GM18951 (cell line): Measurements from ENCODE around the gene DNAJC25.
"Not testable (repeated sequence)": the region's sequence is repeated elsewhere in the genome, so short reads cannot be mapped to it uniquely, and the experiment has no call there.

Experiments used
- POLR2A ChIP-seq: IDR thresholded peaks from 4 replicates; pipeline ENCODE4 v1.6.1; 2011; ENCODE audit warnings: mild to moderate bottlenecking; ENCODE audit not compliant: insufficient read length, insufficient read depth; ENCODE audit errors: extremely low read depth
- in situ Hi-C: fragments of 300-500 bp; cut with MboI; formaldehyde crosslinking; loops from one replicate; pipeline ENCODE4 v1.12.0; 2022; ENCODE audit warnings: low sequenced_read_pairs, mixed read lengths, inconsistent platforms; ENCODE audit not compliant: unreplicated experiment

DNAJC25 gene

GRCh38 chr9:111610149-111610548, 21.0 kb upstream of the DNAJC25 start:
- in situ Hi-C loops: no loop called here
- no peak for TF ChIP-seq POLR2A

GRCh38 chr9:111610845-111611244, 20.3 kb upstream of the DNAJC25 start:
- TF ChIP-seq POLR2A: no peak
- in situ Hi-C loops: no loop called here

- no peak for TF ChIP-seq POLR2A
Measured at GRCh38 chr9:111613436-111614040, 17.6 kb upstream of the DNAJC25 start.

GRCh38 chr9:111615928-111616327, 15.2 kb upstream of the DNAJC25 start:
- in situ Hi-C loops: no loop called here
- TF ChIP-seq POLR2A: no peak

More at GRCh38 chr9:111613436-111614040, 17.6 kb upstream of the DNAJC25 start:
- in situ Hi-C loops: no loop called here

- in situ Hi-C loops: not testable (repeated sequence)
Measured at GRCh38 chr9:111617349-111617748, 13.8 kb upstream of the DNAJC25 start.

- in situ Hi-C loops: no loop called here
- no peak for TF ChIP-seq POLR2A
Measured at GRCh38 chr9:111621895-111622480, 9.1 kb upstream of the DNAJC25 start.

GRCh38 chr9:111622626-111623025, 8.5 kb upstream of the DNAJC25 start:
- TF ChIP-seq POLR2A: no peak
- in situ Hi-C loops: no loop called here

GRCh38 chr9:111627260-111627963, 3.7 kb upstream of the DNAJC25 start:
- in situ Hi-C loops: no loop called here
- no peak for TF ChIP-seq POLR2A

GRCh38 chr9:111628411-111628810, 2.7 kb upstream of the DNAJC25 start:
- in situ Hi-C loops: no loop called here
- TF ChIP-seq POLR2A: no peak

GRCh38 chr9:111630182-111630963, 761 bp upstream of the DNAJC25 start:
- no peak for TF ChIP-seq POLR2A
- in situ Hi-C loops: no loop called here

- no peak for TF ChIP-seq POLR2A
- in situ Hi-C loops: no loop called here
Measured at GRCh38 chr9:111630964-111631213, 245 bp upstream of the DNAJC25 start.

GRCh38 chr9:111632060-111632459, 926 bp downstream of the DNAJC25 start:
- in situ Hi-C loops: no loop called here
- no peak for TF ChIP-seq POLR2A

GRCh38 chr9:111632695-111633388, 1.7 kb downstream of the DNAJC25 start:
- in situ Hi-C loops: no loop called here
- TF ChIP-seq POLR2A: no peak
